Activated CD4-positive, alpha-beta T cell treated with anti-CD3 and anti-CD28 coated beads for 4 hours (primary cell): ENCODE measurements around the gene CLDN20.

Experiments used
- DNase-seq, 2 donors: peaks; one replicate each; pipeline ENCODE4 v3.0.0-alpha.2; 2020

Gene CLDN20

DNA sequence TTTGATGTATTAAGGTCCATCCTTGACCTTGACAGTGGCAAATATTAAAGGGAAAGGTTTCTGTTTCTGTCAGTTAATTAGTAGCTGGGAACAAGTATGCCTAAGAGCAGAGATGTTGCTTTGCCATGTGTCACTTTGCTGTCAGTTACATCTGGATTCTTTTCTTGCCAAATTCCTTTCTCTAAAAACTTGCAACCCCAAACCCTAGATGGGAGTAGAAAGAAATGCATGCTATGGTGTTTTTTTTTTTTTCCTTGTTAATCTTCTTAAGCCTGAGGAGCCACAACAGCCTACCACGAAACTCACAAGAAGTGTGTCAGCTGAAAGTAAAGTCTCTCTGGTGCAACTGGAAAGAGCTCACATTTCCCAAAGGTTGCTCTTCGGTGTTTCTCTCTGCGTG, 18.0 kb upstream of the CLDN20 start:
- DNase-seq, result no peak

DNA sequence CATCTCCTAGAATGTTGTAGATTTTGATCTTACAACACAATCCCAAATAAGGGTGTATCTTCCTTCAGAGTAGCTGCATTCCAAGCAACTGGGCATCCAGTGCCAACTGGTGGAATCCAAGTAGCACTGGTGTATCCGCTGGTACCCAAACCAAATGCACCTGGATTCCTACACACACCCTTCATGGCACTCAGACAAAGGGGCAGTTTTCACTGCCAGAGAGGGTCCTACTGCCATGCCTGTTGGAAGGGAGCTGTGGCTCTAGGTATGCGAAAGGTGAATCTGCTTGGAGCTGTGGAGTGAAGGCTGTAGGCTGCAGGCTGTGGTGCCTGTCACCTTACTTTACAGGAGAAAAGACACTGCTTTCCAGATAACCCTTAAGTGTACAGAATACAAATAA, 17.0 kb upstream of the CLDN20 start:
- DNase-seq, result no peak

DNA sequence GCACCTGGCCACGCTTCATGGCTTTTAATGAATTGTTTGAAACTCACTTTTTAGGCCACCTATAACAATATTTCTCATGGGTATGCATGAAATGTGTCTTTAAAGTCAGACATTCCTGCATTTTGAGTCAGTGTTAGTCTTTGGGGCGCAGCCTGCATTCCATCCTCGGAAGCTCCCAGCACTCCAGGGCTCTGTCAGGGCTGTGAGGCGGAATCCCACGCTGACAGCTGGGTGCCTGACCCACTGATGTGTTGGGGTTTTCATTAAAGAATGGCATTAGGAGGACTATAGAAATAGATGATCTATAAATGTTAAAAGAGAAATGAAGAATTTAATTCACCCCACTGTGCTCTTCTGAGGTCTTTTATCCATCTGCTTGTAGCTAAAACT, 16.2 kb upstream of the CLDN20 start:
- no peak for DNase-seq

DNA sequence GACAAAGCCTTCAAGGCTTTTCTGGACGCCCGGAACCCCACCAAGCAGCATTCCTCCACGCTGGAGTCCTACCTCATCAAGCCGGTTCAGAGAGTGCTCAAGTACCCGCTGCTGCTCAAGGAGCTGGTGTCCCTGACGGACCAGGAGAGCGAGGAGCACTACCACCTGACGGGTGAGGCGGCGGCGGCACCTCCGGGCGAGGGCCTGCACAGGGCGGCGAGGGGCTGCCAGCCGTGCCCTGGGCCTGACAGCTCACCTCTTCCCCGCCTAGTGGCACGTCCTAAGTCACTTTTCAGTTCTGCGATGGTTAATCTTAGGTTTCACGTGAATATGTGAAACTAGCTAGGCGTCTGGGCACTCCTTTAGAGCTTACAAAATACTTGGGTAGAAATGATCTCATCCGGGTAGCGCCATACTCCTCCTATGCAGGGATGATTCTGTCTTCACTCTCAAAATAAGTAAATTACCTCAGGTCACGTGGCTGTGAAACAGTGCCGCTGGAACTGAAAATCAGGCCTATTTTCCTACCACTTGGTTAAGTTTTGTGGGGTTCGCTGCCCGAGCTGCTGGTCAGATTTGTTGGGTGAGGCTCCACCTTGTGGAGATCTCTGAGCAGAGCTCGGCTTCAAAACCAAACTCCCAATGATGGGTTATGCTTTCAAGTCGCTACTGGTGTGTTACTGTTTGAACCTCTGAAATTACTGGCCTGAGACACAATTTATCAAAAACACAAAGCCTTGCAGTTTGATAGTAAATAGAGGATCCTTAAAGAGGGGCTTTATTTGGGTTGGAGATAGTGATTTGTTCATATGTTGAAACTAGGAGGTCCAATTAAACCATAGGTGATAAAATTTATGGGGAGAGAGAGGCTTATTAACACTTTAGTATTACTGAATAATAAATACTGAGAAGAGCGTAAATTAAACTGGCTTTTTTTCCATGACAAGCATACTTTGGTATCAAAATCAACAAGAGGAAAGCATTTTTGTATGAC, 15.5 kb upstream of the CLDN20 start:
- DNase-seq, result peak; percentile 10 to 25

DNA sequence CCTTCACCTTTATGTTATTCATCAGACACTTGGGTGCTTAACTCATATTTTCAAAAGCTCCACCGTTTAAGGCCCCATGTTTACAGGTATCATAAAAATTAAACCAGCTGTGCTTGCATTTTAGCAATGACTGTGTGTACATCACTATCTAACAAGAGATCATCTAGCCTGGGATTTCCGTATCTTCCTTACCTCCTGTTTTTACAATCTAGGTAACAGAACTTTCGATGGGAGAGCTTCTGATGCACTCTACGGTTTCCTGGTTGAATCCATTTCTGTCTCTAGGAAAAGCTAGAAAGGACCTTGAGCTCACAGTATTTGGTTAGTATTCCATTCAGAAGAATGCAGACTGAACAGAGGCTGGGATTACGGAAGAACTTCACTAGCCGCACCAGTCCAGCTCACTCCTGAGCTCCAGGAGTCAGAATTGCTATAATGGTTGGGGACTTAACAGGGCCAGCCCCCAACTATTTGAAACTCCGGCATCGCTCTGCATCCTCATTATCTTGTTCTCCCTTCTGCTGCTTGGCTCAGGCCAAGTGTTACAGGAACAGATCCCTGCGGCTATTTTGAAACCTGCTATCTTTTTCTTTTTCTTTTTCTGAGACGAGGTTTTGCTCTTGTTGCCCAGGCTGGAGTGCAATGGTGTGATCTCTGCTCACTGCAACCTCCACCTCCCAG, 13.0 kb upstream of the CLDN20 start:
- no peak for DNase-seq

DNA sequence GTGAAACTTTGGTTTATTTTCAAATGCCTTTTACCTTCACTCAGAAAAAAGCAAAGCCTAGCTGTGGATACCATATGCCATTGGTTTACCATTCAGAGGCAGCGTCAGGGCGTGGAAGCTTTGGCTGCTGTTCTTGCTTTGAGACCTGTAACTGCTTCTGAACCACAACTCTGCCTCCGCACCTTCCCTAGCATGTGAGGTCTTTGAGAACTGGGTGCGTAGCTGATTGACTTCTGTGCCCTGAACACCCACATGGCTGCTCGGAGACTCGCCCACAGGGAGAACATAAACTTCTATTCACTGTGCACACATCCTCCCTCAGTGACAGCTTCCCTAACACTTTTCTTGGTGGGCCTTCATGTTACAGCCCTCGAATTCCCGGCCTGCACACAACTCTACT, 11.2 kb upstream of the CLDN20 start:
- DNase-seq, result no peak

DNA sequence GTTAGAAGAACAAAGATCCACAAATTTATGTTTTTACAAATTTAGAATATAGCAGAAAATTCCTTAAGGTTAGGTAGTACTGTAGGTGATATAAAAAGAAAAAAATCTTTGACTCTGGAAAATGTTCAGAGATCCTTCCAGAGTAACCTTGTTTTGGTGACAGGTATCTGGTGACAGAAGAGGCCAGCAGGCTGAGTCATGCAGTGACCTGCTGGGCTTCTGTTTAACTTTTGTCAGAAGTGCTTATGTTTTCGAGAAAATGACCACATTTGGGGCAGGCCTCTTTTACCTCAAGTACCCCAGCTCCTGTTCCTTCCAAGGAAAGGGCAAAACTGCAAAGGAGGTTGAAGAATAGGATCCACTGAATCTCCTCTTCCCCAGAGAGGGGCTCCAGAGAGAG, 10.5 kb upstream of the CLDN20 start:
- DNase-seq, result no peak

DNA sequence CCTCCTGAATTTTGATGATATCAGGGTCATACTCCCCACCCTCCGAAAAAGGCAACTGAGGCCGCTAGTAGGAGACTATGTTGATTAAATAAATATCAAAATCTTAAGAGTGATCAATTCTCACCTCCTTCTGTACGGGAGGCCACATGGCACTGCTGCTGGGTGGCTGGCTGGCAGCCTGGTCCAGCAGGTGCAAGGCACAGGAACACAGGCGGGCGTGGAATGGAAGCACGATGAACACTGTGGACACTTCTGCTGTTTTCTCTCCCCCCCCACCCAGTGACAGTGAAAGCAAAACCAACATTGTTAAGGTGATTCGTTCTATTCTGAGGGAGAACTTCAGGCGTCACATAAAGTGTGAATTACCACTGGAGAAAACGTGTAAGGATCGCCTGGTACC, 9.7 kb upstream of the CLDN20 start:
- DNase-seq, result no peak

DNA sequence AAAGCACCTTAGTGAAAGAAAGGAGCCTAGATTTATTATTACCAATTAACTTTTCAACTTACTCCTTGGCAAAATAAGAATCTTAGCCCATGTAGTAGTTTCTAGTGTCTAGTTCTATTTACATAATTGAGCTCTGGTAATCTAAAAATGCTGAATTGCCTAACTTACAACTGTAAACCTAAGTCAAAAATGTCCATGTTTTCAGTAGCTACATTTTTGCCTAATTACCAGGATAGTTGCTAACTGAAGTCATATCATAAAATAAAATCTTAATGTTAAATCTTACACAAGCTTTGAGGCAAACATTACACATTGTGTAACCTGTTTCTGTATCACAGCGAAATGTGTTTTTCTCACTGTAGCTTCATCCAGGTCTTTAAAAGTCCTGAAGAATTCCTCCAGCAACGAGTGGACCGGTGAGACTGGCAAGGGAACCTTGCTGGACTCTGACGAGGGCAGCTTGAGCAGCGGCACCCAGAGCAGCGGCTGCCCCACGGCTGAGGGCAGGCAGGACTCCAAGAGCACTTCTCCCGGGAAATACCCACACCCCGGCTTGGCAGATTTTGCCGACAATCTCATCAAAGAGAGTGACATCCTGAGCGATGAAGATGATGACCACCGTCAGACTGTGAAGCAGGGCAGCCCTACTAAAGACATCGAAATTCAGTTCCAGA, 7.6 kb upstream of the CLDN20 start:
- DNase-seq, result no peak

DNA sequence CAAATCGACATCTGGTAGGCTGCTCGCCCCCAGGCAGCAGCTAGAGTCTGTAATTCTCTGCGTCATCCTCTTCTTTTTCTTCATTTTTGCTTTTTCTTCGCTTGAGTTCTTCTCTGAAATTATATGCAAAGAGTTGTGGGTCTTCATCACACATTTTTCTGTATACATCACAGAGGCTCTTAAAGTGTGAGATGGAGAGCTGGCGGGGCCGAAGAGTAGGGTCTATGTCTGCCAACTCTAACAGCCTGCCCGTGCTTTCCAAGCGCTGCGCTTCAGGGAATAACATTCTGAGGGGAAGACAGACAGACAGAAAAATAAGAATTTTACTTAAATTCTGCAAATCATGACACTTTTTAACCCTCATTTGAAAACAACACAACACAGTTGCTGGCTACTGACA, 6.0 kb upstream of the CLDN20 start:
- no peak for DNase-seq

DNA sequence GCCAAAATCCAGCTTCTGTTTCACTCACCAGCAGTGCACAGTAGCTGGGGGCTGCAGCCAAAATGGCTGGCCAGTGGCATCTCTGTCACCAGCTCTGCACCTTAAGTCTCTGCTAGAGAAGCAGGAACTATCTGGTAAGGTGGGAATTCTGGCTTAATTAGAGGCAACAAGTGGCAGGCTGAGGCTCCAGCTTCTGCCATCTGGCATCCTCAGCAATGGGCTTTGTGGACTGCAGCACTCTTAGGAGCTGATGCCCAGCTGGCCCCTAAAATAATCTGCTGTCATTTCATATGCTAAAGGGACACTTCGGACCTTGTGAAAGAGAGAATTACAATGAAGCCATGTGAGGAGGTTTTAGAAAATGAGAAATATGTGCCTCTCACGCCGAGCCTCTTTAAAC, 4.6 kb upstream of the CLDN20 start:
- DNase-seq, result no peak

DNA sequence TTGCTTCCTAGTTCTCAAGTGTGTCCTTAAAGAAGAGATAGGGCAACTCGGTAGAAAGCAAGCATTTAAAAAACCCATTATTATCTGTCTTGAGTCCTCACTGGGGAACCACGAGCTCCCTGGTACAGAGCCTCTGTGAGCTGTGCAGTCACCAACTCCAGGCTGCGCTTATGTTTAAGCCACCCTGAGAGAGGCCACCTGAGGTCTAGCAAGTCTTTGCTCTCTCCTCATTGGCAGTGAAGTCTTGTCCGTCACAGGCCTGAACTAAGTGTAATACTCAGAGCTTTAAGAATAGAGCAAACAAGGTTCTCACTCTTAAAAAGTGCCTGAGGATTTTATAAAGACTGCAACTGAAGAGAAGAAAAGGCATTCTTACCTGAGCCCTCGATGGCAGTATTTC, 3.9 kb upstream of the CLDN20 start:
- DNase-seq, result no peak

DNA sequence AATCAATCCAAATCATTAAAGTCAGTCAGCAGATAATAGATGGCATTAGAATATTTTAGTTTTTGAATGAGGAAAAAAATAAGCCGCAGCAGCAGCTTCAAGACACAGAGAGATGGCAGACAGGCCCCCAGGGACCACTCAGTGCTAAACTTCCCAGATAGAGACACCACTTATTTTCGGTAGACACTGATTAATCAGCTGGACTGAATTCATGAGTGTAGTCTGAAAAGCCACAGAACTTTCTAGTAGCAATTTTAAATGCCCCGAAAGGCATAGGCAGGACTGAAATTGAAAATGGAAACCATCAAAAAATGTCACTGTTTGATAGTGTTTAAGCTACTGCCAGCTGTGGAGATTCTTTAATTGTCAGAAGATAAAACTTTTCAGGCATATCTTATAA, 3.1 kb upstream of the CLDN20 start:
- no peak for DNase-seq

DNA sequence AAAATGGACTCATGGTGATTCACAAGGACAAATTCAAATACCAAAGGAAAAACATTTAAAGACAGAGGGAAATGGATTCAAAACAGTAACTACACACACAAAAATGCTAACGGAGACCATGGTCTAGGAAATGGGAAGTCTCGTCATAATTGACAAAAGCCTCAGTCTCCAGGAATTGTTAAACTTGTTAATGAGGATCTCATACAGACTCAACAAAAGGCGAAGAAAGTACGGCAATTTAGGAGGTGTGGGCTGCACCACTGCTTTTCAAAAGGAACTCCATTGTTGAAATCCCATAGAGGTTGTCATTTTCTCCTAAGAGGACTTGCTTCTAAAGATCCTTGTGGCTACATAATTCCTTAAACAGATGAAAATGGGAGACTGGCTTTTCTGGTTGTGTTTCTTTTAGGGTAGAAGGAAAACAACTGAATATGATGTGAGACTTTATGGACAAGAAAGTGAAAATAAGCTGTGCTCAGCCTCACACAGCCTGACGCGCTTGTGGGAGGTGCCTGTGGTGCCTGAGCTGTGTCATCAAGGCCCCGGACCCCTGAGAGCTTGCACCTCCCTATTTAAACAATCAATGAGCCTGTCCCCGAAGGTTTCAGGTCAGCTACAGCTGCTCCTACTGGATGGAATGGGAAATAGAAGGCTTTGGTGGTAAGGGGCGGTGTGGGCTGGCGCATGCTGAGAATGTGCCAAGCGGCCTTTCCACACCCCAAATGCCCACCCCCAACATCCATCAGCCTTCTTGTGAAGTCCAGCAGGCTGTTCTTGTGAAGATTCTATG, 2.5 kb upstream of the CLDN20 start:
- DNase-seq, result no peak

DNA sequence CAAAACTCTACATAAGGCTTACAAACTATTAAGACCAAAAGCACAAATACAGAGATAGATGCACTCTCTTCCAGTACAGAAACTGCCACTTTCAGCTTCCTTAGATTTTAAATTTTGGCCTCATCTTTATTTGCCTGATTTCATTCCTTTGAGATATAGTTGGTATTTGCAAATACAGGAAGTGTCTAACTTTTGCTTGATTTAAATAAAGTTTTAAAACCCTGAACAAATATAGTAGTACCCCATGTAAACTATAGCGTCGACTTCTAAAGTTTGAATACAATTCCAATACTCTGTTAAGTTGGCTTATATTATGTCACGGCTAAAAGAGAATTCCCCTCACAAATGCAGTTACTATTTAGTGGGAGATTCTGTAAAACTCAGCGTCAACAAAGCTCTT, 1.2 kb upstream of the CLDN20 start:
- no peak for DNase-seq

DNA sequence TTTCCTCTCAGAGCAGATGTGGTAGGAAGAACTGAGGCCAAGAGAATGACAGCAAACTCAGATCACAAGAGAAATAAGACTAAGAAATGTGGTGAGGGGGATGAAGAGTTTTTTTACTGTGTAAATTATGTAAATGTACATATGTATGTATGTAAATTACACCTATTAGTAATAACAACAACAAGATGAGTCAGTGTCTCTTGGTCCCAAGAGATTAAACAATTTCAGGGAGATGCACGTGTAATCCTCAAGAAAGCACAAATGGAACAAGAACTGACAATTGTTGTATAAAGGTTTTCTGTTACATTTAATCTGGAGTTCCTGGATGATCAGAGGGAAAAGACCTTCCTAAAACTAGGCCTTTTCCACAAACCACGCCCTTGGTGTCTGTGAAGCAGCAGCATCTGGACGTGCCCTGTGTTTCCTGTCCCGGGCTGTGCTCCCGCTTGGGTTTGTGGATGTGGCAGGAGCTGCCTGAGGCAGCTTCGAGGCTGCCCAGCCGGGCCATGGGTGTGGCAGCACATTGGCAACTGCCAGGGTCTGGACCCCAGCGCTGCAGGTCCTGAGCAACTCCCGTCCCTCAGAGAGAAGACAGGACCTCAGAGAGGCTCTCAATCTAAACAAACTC, 994 bp downstream of the CLDN20 start:
- DNase-seq, result no peak

DNA sequence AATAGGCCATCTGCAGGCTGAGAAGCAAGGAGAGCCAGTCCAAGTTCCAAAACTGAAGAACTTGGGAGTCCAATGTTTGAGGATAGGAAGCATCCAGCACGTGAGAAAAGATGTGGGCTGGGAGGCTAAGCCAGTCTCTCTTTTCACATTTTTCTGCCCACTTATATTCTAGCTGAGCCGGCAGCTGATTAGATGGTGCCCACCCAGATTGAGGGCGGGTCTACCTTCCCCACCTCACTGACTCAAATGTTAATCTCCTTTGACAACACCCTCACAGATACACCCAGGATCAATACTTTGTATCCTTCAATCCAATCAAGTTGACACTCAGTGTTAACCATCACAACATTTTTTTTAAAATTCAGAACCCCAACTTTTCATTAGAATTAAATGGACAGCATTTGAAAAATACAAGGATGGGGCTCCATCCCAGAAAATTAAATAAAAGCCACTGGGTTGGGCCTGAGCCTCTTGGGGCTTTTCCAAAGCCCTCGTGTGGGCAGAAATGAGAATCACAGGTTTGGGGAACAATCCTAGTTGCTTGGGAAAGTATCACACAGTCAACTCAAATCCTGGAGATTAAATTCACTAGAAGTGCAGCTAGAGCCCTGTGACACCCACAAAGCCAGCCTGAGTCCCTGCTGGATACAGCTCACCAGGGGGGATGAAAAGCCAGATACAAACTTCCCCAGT, 2.2 kb downstream of the CLDN20 start:
- DNase-seq, result no peak

DNA sequence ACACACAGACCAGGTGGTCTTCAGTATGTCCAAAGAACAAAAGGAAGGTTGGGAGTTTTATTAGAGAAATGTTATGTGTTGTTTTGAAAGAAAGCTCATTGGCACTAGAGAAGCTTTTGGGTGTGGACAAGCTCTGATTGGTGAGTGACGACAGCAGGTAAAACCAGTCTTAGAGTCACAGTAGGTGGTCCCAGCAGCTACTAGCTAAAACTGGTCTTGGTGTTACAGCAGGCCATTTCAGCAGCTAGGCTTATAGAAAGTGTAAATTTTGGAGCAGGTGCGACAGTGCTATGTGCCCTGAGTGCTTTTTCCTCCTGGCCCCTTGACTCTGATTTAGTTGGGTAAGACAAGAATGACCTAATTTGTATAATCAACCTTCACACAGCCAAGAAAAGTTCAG, 3.6 kb downstream of the CLDN20 start:
- no peak for DNase-seq

DNA sequence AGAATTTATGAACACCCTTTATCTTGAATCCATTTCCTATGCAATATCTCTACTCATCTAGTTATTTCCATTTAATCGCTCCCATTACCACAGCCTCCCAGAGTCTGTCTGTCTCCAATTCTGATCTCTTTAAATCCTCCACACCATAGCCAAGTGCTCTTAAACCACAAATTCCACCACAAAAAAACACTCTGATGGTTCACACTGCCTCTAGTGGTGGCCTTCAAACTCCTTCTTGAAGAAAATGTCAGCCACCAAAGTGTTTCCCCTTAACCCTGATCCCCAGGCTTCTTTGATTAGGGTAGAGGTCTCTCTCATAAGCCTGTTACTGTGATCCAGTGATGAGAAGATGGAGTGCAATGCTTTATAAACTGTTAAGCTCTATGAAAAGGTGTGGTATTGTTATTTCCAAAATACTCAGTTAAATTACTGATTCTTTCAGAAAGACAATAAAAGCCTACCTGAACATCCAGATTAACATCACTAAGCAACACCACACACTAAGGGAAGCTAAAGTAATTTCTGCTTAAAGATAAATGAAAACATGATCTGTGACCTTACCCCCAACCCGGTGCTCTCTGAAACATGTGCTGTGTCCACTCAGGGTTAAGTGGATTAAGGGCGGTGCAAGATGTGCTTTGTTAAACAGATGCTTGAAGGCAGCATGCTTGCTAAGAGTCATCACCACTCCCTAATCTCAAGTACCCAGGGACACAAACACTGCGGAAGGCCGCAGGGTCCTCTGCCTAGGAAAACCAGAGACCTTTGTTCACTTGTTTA, 4.5 kb downstream of the CLDN20 start:
- DNase-seq, result peak in 1 of 2 donors; percentile 9

DNA sequence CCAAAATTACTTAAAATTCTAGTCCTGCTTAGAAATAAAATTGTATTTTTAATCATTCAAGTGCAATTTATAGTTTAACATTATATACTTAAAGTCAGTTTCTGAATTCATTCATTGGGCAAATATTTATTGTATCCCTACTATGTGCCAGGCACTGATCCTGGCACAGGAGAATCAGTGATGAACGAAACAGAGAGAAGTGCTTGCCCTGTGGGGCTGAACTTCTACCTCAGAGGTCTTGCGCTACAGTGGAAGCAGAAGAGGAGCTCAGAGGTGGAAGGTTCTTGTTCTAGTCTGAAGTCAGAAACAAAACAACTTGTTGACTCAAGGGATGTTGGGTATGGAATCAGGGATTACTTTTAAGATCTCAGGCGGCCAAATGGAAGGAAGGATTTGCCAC, 6.0 kb downstream of the CLDN20 start:
- no peak for DNase-seq

DNA sequence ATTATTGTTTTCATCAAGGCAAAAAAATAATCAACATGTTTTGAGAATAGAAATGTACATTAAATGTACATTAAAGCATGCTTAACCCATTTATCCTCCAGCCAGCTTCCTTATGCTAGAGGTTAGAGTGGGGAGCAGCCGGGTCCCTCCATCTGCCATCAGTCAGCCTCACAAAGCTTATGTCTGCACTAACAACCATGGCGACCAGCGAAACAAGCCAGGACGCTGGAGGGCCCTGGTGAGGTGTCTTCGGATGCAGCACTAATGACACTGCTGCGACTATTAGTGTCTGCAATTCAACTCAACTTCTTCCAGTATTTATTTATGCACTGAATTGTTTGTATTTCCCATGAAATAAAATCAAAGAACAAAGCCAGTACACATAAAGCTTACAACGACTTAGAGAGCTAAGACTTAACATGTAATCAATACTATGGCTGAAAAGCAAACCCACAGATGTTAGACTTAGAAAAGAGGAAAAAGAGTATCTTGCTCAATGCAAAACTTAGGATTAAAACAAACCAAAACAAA, 6.8 kb downstream of the CLDN20 start:
- DNase-seq, result no peak
